ENCODE data around the gene RUFY4.

The RUFY4 gene

GRCh38 chr2:218027426-218028188 lies 41.4 kb upstream of the RUFY4 start:
- H3K4me3 ChIP-seq (ENCODE audit: low read length) = no peak overlapping the region
- no peak for DNase-seq (ENCODE audit: low read depth)
- TF ChIP-seq CTCF (conservative IDR thresholded peaks at IDR 0.05; ENCODE audit: low read depth, low read length) = no peak

GRCh38 chr2:218028189-218028495 lies 40.9 kb upstream of the RUFY4 start:
- TF ChIP-seq CTCF (conservative IDR thresholded peaks at IDR 0.05; ENCODE audit: low read depth, low read length) = no peak
- DNase-seq (ENCODE audit: low read depth) = no peak
- no peak overlapping the region for H3K4me3 ChIP-seq (ENCODE audit: low read length)

- DNase-seq (ENCODE audit: low read depth) = no peak
- no peak overlapping the region for H3K4me3 ChIP-seq (ENCODE audit: low read length)
These were observed 40.3 kb upstream of the RUFY4 start for GRCh38 chr2:218028562-218029348.

GRCh38 chr2:218029366-218030360 lies 39.4 kb upstream of the RUFY4 start:
- no peak for DNase-seq (ENCODE audit: low read depth)
- no peak for TF ChIP-seq CTCF (conservative IDR thresholded peaks at IDR 0.05; ENCODE audit: low read depth, low read length)
- H3K4me3 ChIP-seq (ENCODE audit: low read length) = no peak overlapping the region

More at GRCh38 chr2:218028562-218029348, 40.3 kb upstream of the RUFY4 start:
- no peak for TF ChIP-seq CTCF (conservative IDR thresholded peaks at IDR 0.05; ENCODE audit: low read depth, low read length)

- DNase-seq (ENCODE audit: low read depth) = no peak
- no peak for TF ChIP-seq CTCF (conservative IDR thresholded peaks at IDR 0.05; ENCODE audit: low read depth, low read length)
- no peak overlapping the region for H3K4me3 ChIP-seq (ENCODE audit: low read length)
These were observed 38.5 kb upstream of the RUFY4 start for GRCh38 chr2:218030409-218031195.

- no peak overlapping the region for H3K4me3 ChIP-seq (ENCODE audit: low read length)
- DNase-seq (ENCODE audit: low read depth) = no peak
- no peak for TF ChIP-seq CTCF (conservative IDR thresholded peaks at IDR 0.05; ENCODE audit: low read depth, low read length)
These were observed 37.8 kb upstream of the RUFY4 start for GRCh38 chr2:218031261-218031660.

All from retinal pigment epithelial cell (primary cell).